T-cell (primary cell): ENCODE measurements around the gene WIPI1. TPM values are rescaled to one million over a fixed set of nuclear protein-coding genes. Genes with fewer than 3 reads are reported as not detected.
A peak's percentile ranks its signal among the peaks of the same experiment; 100 is the strongest.

Source experiments
- ATAC-seq, 4 experiments: fragments of 200-7000 bp in 3 of 4; fragments of 150-1000 bp in 1 of 4; cut with Tn5 transposase; replicated peaks in 1 of 4; 1 replicate in 3 of 4; 2 replicates in 1 of 4; pipeline ENCODE4 v1.10.0; 2021; ENCODE audit warnings: moderate library complexity in 3 of 4, mild to moderate bottlenecking in 2 of 4, moderate number of reproducible peaks in 1 of 4
- CTCF ChIA-PET, 2 donors: fragments of 300-600 bp; sonication (Branson Sonifier 250); formaldehyde crosslinking; loops; one replicate each; lab custom pipeline; 2022; ENCODE audit warnings: antibody characterized with exemption in 2 of 2; lab: Charles Lee
- POLR2A ChIA-PET, 2 donors: fragments of 300-600 bp; sonication (Branson Sonifier 250); formaldehyde crosslinking; loops; one replicate each; lab custom pipeline; 2022; ENCODE audit warnings: antibody characterized with exemption in 2 of 2; lab: Charles Lee
- DNase-seq, 35 experiments: peaks; one replicate each; pipeline versions ENCODE4 v3.0.0 to v3.0.0-alpha.2; 2013 to 2023
- H3K27ac ChIP-seq: one replicate; pipeline ENCODE4 v1.5.1; 2013; ENCODE audit warnings: low read length
- H3K27me3 ChIP-seq, 2 experiments: replicated peaks in 1 of 2; 1 replicate in 1 of 2; 2 replicates in 1 of 2; pipeline versions ENCODE4 v1.6.1 to v1.7.0; 2013; ENCODE audit warnings: low read length in 1 of 2, mixed read lengths in 1 of 2; ENCODE audit not compliant: control insufficient read depth in 2 of 2, insufficient read depth in 2 of 2; ENCODE audit errors: extremely low read depth in 1 of 2
- H3K36me3 ChIP-seq, 2 donors: 1 replicate in 1 of 2; 2 replicates in 1 of 2; pipeline versions ENCODE4 v1.6.1 to v1.7.0; 2013; ENCODE audit warnings: low read length in 1 of 2; ENCODE audit not compliant: control insufficient read depth in 2 of 2, insufficient read depth in 1 of 2; ENCODE audit errors: extremely low read depth in 1 of 2
- H3K4me1 ChIP-seq, 2 experiments: 1 replicate in 1 of 2; 2 replicates in 1 of 2; pipeline versions ENCODE4 v1.6.1 to v1.7.0; 2013; ENCODE audit warnings: low read length in 2 of 2, mixed read lengths in 1 of 2; ENCODE audit not compliant: insufficient read depth in 2 of 2, control insufficient read depth in 1 of 2; ENCODE audit errors: extremely low read depth in 1 of 2
- H3K4me3 ChIP-seq, 2 donors: 1 replicate in 1 of 2; 2 replicates in 1 of 2; pipeline versions ENCODE4 v1.5.1 to v1.7.0; 2013; ENCODE audit warnings: mild to moderate bottlenecking in 2 of 2, low read length in 1 of 2, moderate library complexity in 1 of 2; ENCODE audit not compliant: control insufficient read depth in 1 of 2; ENCODE audit errors: extremely low read depth in 1 of 2
- H3K9me3 ChIP-seq: 2 replicates; pipeline ENCODE4 v1.7.0; 2013
- H3K27ac Mint-ChIP-seq, 2 donors: one replicate each; pipeline ENCODE4 v1.8.0; 2020 to 2021; ENCODE audit warnings: mild to moderate bottlenecking in 2 of 2, mixed read lengths in 2 of 2
- H3K27me3 Mint-ChIP-seq, 2 donors: one replicate each; pipeline ENCODE4 v1.8.0; 2021 to 2022; ENCODE audit warnings: mixed read lengths in 2 of 2
- H3K36me3 Mint-ChIP-seq: one replicate; pipeline ENCODE4 v1.8.0; 2021; ENCODE audit warnings: mixed read lengths
- H3K4me1 Mint-ChIP-seq, 3 donors: one replicate each; pipeline ENCODE4 v1.8.0; 2020 to 2022; ENCODE audit warnings: mixed read lengths in 3 of 3, mild to moderate bottlenecking in 1 of 3
- H3K4me3 Mint-ChIP-seq, 3 donors: one replicate each; pipeline ENCODE4 v1.8.0; 2020 to 2022; ENCODE audit warnings: mild to moderate bottlenecking in 3 of 3, mixed read lengths in 3 of 3, moderate library complexity in 3 of 3
- H3K9me3 Mint-ChIP-seq, 3 donors: one replicate each; pipeline ENCODE4 v1.8.0; 2020 to 2022; ENCODE audit warnings: mixed read lengths in 3 of 3
- WGBS: methylation state at CpG from one replicate; pipeline ENCODE4 v1.1.5; 2013; ENCODE audit warnings: missing lambda C conversion rate; ENCODE audit not compliant: insufficient coverage; 5-methylcytosine and 5-hydroxymethylcytosine counted together
- total RNA-seq, 35 experiments: library from RNA in 6 of 35; stranded (reverse) in 6 of 35; fragments of 120-200 nt in 1 of 35; gene quantifications; one replicate each; pipeline versions ENCODE4 v1.2.1 to v1.2.4 and lab custom pipeline; 2013 to 2026

WIPI1 gene
- total RNA-seq, 5 donors from 2014 or later (not counting 1 experiment from before 2014, with no cell fraction given) = 5.4 to 11.8 (median 9.7) TPM

DNA sequence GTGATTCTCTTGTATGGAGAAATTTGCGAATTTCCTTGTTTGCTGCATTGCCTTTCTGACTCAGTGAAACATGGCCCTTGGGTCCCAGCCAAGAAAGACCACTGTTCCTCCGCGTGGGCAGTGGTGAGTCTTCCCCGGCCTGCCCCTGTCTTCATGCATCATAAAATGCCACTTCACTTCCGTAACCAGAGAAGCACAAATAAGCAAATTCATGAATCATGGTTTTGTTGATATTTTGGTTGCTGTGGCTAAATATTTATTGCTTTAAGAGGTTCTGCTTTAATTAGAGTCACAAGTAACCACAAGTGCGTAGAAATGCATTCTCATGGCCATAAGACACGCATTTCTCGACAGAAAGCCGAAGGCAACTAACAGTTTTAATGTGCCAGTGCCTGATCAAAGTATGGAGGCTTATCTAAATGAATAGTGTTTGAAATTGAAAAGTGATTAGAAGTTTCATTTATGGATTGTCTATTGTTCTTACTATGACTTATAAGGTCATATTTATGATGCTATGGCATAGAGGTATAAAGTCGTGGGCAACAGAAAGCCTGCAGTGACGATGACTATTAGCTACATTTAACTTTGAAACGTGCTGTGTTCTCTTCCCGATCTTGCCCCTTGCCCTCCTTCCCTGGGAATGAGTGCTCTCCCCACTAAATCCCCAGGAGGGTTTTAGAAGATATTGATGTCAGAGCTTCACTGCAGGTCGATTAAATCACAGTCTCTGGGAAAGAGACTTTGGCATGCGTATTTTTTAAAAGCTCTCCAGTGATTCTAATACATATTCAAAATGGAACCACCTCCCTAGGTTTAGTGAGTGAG, 76.0 kb downstream of the WIPI1 start:
- H3K4me3 ChIP-seq = no peak overlapping the region
- no peak overlapping the region for H3K27ac ChIP-seq
- ATAC-seq = no peak
- DNase-seq = peak in 1 of 35 experiments; percentile 4
- no peaks in the 10 kb centered on the region for H3K36me3 ChIP-seq
- Mint-ChIP-seq H3K9me3 (no peaks in the 10 kb centered on the region), H3K4me3 (no peak overlapping the region), H3K36me3 (peaks cover 7% of the 10 kb centered on the region), H3K27ac (no peak overlapping the region), H3K4me1 (peaks cover 25 to 36% (median 32%) of the 10 kb centered on the region in 3 donors), H3K27me3 (no peaks in the 10 kb centered on the region)
- no peaks in the 10 kb centered on the region for H3K27me3 ChIP-seq
- 80% methylated on average over 3 of the region's 15 CpGs for WGBS
- no peaks in the 10 kb centered on the region for H3K9me3 ChIP-seq
- peaks cover 11 to 17% of the 10 kb centered on the region in 2 experiments for H3K4me1 ChIP-seq
- ChIA-PET CTCF (interaction anchor here in 1 of 2 donors (0.6 kb wide), 1 partner anchor 545 kb away, joined by 3 read pairs; no protein-coding TSS in a partner anchor), POLR2A (interaction anchor here in 1 of 2 donors (0.7 kb wide), 2 partner anchors 50 to 1220 kb away, joined by 4 to 5 read pairs; no protein-coding TSS in a partner anchor)

DNA sequence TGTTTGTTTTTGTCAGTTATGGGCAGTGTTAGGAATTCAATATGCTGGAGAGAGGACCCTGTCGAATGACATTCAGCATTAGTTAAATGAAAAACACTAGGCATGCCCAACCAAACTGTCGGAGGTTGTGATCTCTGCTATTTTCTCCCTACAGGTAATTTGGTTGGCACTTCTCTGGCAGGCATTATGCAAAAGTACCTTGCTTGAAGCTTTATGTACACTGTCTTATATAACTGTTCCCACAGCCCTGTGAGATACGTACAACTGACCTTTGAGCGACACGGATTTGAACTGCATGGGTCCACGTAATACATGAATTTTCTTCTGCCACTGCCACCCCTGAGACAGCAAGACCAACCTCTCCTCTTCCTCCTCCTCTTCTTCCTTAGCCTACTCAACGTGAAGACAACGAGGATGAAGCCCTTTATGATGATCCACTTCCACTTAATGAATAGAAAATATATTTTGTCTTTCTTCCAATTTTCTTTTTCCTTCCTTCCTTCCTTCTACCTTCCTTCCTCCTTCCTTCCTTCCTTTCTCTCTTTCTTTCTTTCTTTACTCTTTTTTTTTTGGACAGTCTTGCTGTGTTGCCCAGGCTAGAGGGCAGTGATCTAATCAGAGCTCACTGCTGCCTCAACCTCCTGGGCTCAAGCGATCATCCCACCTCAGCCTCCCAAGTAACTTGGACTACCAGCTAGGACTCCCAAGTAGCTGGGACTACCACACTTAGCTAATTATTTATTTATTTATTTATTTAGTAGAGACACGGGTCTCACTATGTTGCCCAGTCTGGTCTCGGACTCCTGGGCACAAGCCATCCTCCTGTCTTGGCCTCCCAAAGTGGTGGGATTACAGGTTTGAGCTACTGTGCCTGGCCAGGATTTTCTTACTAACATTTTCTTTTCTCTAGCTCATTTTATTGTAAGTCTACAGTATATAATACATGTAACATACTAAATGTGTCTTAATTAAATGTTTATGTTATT, 77.3 kb downstream of the WIPI1 start:
- Mint-ChIP-seq H3K4me3 (no peak overlapping the region), H3K27ac (no peak overlapping the region), H3K27me3 (no peaks in the 10 kb centered on the region), H3K4me1 (peaks cover 25 to 34% (median 30%) of the 10 kb centered on the region in 3 donors), H3K36me3 (peaks cover 11% of the 10 kb centered on the region), H3K9me3 (no peaks in the 10 kb centered on the region)
- H3K36me3 ChIP-seq = no peaks in the 10 kb centered on the region
- H3K4me1 ChIP-seq = peaks cover 11 to 15% of the 10 kb centered on the region in 2 experiments
- no peak overlapping the region for H3K27ac ChIP-seq
- POLR2A ChIA-PET = interaction anchor here (0.6 to 0.7 kb wide), 2 partner anchors 65 to 372 kb away, joined by 3 to 5 read pairs; no protein-coding TSS in a partner anchor
- no peaks in the 10 kb centered on the region for H3K9me3 ChIP-seq
- CTCF ChIA-PET = interaction anchor here in 1 of 2 donors (0.7 kb wide), 1 partner anchor 172 kb away, joined by 3 read pairs; no protein-coding TSS in a partner anchor
- no peak for DNase-seq
- no peaks in the 10 kb centered on the region for H3K27me3 ChIP-seq
- 96% methylated on average over 6 of the region's 11 CpGs for WGBS
- no peak overlapping the region for H3K4me3 ChIP-seq
- no peak for ATAC-seq

DNA sequence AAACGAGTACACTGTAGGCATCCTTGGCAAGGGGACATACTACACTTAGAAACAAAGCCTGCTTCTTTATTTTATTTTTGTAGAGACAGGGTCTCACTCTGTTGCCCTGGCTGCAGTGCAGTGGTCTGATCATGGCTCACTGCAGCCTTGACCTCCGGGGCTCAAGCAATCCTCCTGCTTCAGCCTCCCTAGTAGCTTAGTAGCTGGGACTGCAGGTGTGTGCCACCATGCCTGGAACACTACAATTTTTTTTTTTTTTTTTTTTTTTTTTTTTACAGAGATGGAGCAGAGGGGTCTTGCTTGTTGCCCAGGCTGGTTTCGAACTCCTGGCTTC, 78.2 kb downstream of the WIPI1 start:
- 100% methylated on average over 1 of the region's 3 CpGs for WGBS
- ChIA-PET POLR2A (no interaction called here), CTCF (no interaction called here)
- H3K36me3 ChIP-seq = no peaks in the 10 kb centered on the region
- Mint-ChIP-seq H3K9me3 (no peaks in the 10 kb centered on the region), H3K27me3 (no peaks in the 10 kb centered on the region), H3K4me3 (no peak overlapping the region), H3K27ac (no peak overlapping the region), H3K36me3 (peaks cover 14% of the 10 kb centered on the region), H3K4me1 (peaks cover 19 to 27% (median 21%) of the 10 kb centered on the region in 3 donors)
- H3K4me3 ChIP-seq = no peak overlapping the region
- H3K27ac ChIP-seq = no peak overlapping the region
- DNase-seq (no peak), ATAC-seq (no peak)
- no peaks in the 10 kb centered on the region for H3K9me3 ChIP-seq
- no peaks in the 10 kb centered on the region for H3K27me3 ChIP-seq
- H3K4me1 ChIP-seq = peaks cover 10 to 11% of the 10 kb centered on the region in 2 experiments

DNA sequence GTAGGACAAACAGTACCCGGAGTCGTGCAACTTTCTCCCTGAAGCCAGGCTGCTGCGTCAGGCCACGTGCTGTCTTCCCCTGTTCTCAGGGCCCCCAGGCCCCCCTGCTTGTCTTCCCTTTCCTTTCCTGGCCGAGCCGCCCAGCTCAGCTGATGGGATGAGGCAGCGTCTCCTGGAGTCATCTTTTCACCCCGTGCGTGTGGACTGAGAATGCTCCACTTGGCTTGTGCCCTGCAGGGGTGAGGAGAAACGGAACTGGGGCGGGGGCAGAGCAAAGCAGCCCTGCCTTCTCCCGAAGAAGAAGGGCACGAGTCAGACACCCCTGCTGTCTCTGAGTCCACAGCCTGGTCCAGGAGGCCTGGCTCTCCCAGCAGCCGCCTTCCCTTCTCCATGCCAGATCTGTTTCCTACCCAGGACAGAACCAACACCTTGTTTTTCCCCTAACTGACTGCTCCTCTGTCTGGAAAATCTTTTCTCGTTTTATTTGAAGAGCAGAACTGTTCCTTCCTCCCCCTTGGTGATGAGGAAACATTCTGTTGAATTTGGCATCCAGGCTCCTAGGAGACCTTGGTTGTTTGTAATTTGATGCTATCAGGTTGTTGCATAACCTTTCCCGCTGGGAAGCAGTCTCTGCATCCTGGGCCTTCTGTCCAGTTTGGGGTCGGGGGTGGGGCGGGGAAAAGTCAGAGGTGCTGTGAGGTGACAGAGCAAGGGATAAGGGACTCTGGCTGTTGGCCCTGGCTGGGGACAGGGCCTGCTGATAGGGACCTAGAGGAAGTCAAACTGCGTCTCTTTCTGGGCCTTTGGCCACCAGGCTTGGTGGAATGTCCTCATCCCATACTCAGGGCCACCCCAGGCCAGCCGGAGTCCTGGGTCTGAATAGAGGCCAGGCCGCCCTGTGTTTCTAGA, 78.8 kb downstream of the WIPI1 start:
- H3K4me3 Mint-ChIP-seq = no peak overlapping the region
- no peaks in the 10 kb centered on the region for H3K27me3 Mint-ChIP-seq
- H3K4me1 Mint-ChIP-seq = peaks cover 13 to 21% (median 15%) of the 10 kb centered on the region in 3 donors
- no peaks in the 10 kb centered on the region for H3K9me3 Mint-ChIP-seq
- H3K27ac Mint-ChIP-seq = no peak overlapping the region
- Histone ChIP-seq H3K4me3 (no peak overlapping the region), H3K36me3 (no peaks in the 10 kb centered on the region), H3K27me3 (no peaks in the 10 kb centered on the region), H3K27ac (no peak overlapping the region), H3K4me1 (peaks cover 4% of the 10 kb centered on the region in 2 experiments), H3K9me3 (no peaks in the 10 kb centered on the region)
- CTCF ChIA-PET = no interaction called here
- ATAC-seq (no peak), DNase-seq (no peak)
- WGBS = 92% methylated on average over 18 of the region's 21 CpGs
- peaks cover 14% of the 10 kb centered on the region for H3K36me3 Mint-ChIP-seq
- POLR2A ChIA-PET = no interaction called here

DNA sequence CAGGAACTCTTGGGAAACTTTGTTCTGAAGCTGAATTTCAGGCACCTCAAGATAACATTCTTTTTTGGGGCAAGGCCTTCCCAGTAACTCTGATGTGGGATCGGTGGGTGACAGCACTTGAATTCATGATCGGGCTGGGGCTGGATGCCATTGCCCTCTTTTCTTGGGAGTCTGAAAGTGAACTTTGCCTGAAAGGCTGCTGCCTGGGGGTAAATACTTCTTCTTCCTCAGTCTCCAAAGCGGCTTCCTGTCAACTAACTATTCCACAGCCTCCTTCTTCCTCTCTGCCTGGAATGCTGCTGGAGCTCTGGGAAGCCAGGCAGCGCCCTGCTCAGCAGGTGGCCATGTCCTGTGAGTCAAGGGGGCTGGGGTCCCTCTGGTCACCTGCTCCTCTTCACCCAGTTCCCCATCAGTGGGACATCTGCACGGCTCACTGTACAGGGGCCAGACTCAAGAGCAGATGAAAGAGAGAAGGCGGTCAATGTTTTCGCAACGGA, 79.5 kb downstream of the WIPI1 start:
- H3K27me3 ChIP-seq = no peaks in the 10 kb centered on the region
- ATAC-seq (no peak), DNase-seq (no peak)
- WGBS = 93% methylated on average over 6 of the region's 8 CpGs
- H3K4me1 ChIP-seq = peaks cover 0 to under 1% of the 10 kb centered on the region in 2 experiments
- peaks cover 7 to 14% (median 10%) of the 10 kb centered on the region in 3 donors for H3K4me1 Mint-ChIP-seq
- H3K9me3 ChIP-seq = no peaks in the 10 kb centered on the region
- peaks cover 14% of the 10 kb centered on the region for H3K36me3 Mint-ChIP-seq
- H3K36me3 ChIP-seq = no peaks in the 10 kb centered on the region
- H3K27ac ChIP-seq = no peak overlapping the region
- ChIA-PET POLR2A (no interaction called here), CTCF (no interaction called here)
- no peak overlapping the region for H3K27ac Mint-ChIP-seq
- H3K27me3 Mint-ChIP-seq = no peaks in the 10 kb centered on the region
- H3K4me3 ChIP-seq = no peak overlapping the region
- no peak overlapping the region for H3K4me3 Mint-ChIP-seq
- no peaks in the 10 kb centered on the region for H3K9me3 Mint-ChIP-seq
